Panc1 (cell line): ENCODE results near the gene TMEM8B. TPM values are rescaled to one million over a fixed set of nuclear protein-coding genes. Genes with fewer than 3 reads are reported as not detected.

ENCODE experiments used
- ATAC-seq: fragments of 200-7000 bp; cut with Tn5 transposase; 2 replicates; pipeline ENCODE4 v1.9.1; 2020; ENCODE audit warnings: mild to moderate bottlenecking, moderate library complexity
- BruUV-seq: library from RNA; stranded (reverse); fragments of 400-500 nt; replicated peaks from 2 replicates; lab custom pipeline; 2021; lab: Mats Ljungman, UMichigan
- CTCF ChIA-PET: fragments of 300-600 bp; sonication (Branson Sonifier 250); formaldehyde crosslinking; loops from one replicate; lab custom pipeline; 2022; ENCODE audit warnings: antibody characterized with exemption; lab: Charles Lee
- POLR2A ChIA-PET: fragments of 300-600 bp; sonication (Branson Sonifier 250); formaldehyde crosslinking; loops from one replicate; lab custom pipeline; 2022; ENCODE audit warnings: antibody characterized with exemption; lab: Charles Lee
- DNase-seq: peaks from one replicate; pipeline ENCODE4 v3.0.0-alpha.2; 2010; ENCODE audit warnings: low read depth, low spot score
- H3K27ac ChIP-seq: 2 replicates; pipeline ENCODE4 v1.5.1; 2011; ENCODE audit warnings: mild to moderate bottlenecking, low read length, inconsistent platforms
- H3K27me3 ChIP-seq: fragments of 200-500 bp; sonication (Bioruptor generic); 2 replicates; pipeline ENCODE4 v1.6.0; 2014; ENCODE audit warnings: low read length, inconsistent platforms; ENCODE audit not compliant: control insufficient read depth, insufficient read depth
- H3K36me3 ChIP-seq: fragments of 200-500 bp; sonication (Bioruptor generic); 2 replicates; pipeline ENCODE4 v1.5.1; 2014; ENCODE audit warnings: inconsistent platforms, mild to moderate bottlenecking, low read length, moderate library complexity; ENCODE audit not compliant: control insufficient read depth, insufficient read depth
- H3K4me1 ChIP-seq: 2 replicates; pipeline ENCODE4 v1.5.1; 2011; ENCODE audit warnings: inconsistent platforms, mild to moderate bottlenecking, low read length, moderate library complexity; ENCODE audit not compliant: control insufficient read depth, insufficient read depth
- H3K4me3 ChIP-seq, 2 experiments: 2 replicates each; pipeline ENCODE4 v1.5.1; 2011 to 2012; ENCODE audit warnings: low read depth in 2 of 2, low read length in 2 of 2, mild to moderate bottlenecking in 2 of 2, inconsistent platforms in 1 of 2, moderate library complexity in 1 of 2
- H3K9me3 ChIP-seq: fragments of 200-500 bp; sonication (Bioruptor generic); 2 replicates; pipeline ENCODE4 v1.5.1; 2014; ENCODE audit warnings: low read depth, mild to moderate bottlenecking, inconsistent platforms, low read length, moderate library complexity; ENCODE audit not compliant: control insufficient read depth, insufficient read depth
- POLR2AphosphoS5 ChIP-seq: IDR thresholded peaks from 2 replicates; pipeline ENCODE4 v1.6.1; 2012; ENCODE audit warnings: mild to moderate bottlenecking, low read depth, low read length, moderate library complexity
- SIN3A ChIP-seq: IDR thresholded peaks from 2 replicates; pipeline ENCODE4 v1.6.1; 2012; ENCODE audit warnings: low read depth, mild to moderate bottlenecking, low read length, moderate library complexity, borderline replicate concordance; ENCODE audit not compliant: insufficient read depth
- TCF7L2 ChIP-seq: IDR thresholded peaks from 2 replicates; pipeline ENCODE4 v1.6.1; 2011; ENCODE audit warnings: mild to moderate bottlenecking, low read depth, low read length, inconsistent platforms
- in situ Hi-C: cut with HindIII; loops from 2 replicates; pipeline ENCODE4 v1.10.0; 2016; ENCODE audit warnings: low sequenced_read_pairs, low pct_unique_long_range_greater_than_20kb
- intact Hi-C: fragments of 100-400 bp; cut with micrococcal nuclease; formaldehyde crosslinking; loops from one replicate; pipeline ENCODE4 v1.10.0; 2022; ENCODE audit not compliant: unreplicated experiment
- total RNA-seq: library from RNA; stranded (reverse); gene quantifications from one replicate; pipeline ENCODE4 v1.2.1, GENCODE V29; 2021; ENCODE audit not compliant: unreplicated experiment
- TF ChIP-seq, protein P1 (sequence below): fragments of 450-650 bp; IDR thresholded peaks from 2 replicates; pipeline ENCODE4 v1.5.1; 2017; ENCODE audit warnings: mild to moderate bottlenecking
- TF ChIP-seq, protein P2 (sequence below), 2 experiments: IDR thresholded peaks; 2 replicates each; pipeline ENCODE4 v1.6.1; 2011 to 2012; ENCODE audit warnings: low read depth in 2 of 2, control low read depth in 1 of 2, low read length in 1 of 2, mild to moderate bottlenecking in 1 of 2, moderate library complexity in 1 of 2; ENCODE audit not compliant: insufficient read depth in 1 of 2

Gene TMEM8B
- total RNA-seq, 1 experiment from 2014 or later = 7.9 TPM

DNA sequence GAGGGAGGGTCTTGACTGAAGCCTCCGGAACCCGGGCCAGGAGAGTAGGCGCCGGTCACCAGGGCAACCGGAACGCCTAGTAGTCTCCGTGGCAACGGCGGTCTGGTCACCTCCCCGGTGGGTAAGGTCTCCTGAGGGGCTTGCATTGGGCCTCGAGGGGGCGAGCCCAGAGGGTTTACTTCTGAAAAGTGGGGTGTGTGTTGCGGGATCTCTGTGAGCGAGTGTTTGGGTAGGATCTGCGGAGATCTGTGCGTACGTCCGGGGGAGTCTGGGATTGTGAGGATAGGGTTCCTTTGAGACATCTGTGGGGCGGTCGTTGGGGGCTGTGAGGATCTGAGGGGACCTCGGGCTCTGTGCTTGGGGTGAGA lies 328 bp upstream of the TMEM8B start, which contains the start of gene FAM221B:
Gene FAM221B, minus strand, starts transcription at position 17 of the 368 bp plus-strand sequence. CDS start 2,571 bp downstream, outside the sequence.
- Histone ChIP-seq H3K4me1 (peaks cover 4% of the 10 kb centered on the region; the same call in 1 of the 2 replicates), H3K27ac (peak within 1 kb of the TSS; percentile 72), H3K9me3 (no peaks in the 10 kb centered on the region), H3K4me3 (peak within 1 kb of the TSS; percentile 72 to 85), H3K36me3 (no peaks in the 10 kb centered on the region), H3K27me3 (no peaks in the 10 kb centered on the region)
- peak; percentile 4; the same call in 1 of the 2 replicates for ATAC-seq
- intact Hi-C loops = no loop called here
- DNase-seq = no peak
- in situ Hi-C loops = no loop called here
- no TSS peak for BruUV-seq
- TF ChIP-seq, protein P1, sequence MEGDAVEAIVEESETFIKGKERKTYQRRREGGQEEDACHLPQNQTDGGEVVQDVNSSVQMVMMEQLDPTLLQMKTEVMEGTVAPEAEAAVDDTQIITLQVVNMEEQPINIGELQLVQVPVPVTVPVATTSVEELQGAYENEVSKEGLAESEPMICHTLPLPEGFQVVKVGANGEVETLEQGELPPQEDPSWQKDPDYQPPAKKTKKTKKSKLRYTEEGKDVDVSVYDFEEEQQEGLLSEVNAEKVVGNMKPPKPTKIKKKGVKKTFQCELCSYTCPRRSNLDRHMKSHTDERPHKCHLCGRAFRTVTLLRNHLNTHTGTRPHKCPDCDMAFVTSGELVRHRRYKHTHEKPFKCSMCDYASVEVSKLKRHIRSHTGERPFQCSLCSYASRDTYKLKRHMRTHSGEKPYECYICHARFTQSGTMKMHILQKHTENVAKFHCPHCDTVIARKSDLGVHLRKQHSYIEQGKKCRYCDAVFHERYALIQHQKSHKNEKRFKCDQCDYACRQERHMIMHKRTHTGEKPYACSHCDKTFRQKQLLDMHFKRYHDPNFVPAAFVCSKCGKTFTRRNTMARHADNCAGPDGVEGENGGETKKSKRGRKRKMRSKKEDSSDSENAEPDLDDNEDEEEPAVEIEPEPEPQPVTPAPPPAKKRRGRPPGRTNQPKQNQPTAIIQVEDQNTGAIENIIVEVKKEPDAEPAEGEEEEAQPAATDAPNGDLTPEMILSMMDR = no peak
- TF ChIP-seq POLR2AphosphoS5 = no peak
- TF ChIP-seq, protein P2, sequence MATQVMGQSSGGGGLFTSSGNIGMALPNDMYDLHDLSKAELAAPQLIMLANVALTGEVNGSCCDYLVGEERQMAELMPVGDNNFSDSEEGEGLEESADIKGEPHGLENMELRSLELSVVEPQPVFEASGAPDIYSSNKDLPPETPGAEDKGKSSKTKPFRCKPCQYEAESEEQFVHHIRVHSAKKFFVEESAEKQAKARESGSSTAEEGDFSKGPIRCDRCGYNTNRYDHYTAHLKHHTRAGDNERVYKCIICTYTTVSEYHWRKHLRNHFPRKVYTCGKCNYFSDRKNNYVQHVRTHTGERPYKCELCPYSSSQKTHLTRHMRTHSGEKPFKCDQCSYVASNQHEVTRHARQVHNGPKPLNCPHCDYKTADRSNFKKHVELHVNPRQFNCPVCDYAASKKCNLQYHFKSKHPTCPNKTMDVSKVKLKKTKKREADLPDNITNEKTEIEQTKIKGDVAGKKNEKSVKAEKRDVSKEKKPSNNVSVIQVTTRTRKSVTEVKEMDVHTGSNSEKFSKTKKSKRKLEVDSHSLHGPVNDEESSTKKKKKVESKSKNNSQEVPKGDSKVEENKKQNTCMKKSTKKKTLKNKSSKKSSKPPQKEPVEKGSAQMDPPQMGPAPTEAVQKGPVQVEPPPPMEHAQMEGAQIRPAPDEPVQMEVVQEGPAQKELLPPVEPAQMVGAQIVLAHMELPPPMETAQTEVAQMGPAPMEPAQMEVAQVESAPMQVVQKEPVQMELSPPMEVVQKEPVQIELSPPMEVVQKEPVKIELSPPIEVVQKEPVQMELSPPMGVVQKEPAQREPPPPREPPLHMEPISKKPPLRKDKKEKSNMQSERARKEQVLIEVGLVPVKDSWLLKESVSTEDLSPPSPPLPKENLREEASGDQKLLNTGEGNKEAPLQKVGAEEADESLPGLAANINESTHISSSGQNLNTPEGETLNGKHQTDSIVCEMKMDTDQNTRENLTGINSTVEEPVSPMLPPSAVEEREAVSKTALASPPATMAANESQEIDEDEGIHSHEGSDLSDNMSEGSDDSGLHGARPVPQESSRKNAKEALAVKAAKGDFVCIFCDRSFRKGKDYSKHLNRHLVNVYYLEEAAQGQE (IDR thresholded peaks at IDR 0.05; ENCODE audit: insufficient read depth in 1 of 2, low read depth in 2 of 2, low read length in 1 of 2) = no peak
- TF ChIP-seq TCF7L2 = no peak
- TF ChIP-seq SIN3A = no peak
- ChIA-PET CTCF (interaction anchor here (0.6 to 0.7 kb wide), 3 partner anchors 13 to 217 kb away, joined by 3 to 4 read pairs (median 4); no protein-coding TSS in a partner anchor), POLR2A (no interaction called here)

DNA sequence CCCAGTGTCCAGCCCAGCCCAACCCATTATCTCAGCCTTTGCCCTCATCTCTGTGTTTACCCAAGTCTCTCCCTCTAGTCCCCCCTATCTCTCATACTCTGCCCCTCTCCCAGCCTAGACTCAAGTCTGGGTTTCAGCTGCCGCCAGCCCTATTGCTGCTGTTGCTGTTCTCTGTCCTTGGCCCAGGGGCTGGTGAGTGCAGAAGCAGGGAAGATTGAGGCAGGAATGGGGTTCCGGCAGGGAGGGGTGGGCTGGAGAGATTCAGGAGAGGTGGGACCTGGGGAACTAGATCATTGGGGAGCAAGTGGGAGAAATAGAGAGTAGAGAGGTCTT lies 702 bp downstream of the TMEM8B start:
- H3K27ac ChIP-seq = peak overlapping the region; percentile 18
- no peaks in the 10 kb centered on the region for H3K9me3 ChIP-seq
- intact Hi-C loops (no loop called here), in situ Hi-C loops (no loop called here)
- CTCF ChIA-PET = no interaction called here
- ATAC-seq = no peak
- H3K4me3 ChIP-seq = peak overlapping the region; percentile 72 to 85
- no TSS peak for BruUV-seq
- POLR2A ChIA-PET = no interaction called here
- no peaks in the 10 kb centered on the region for H3K27me3 ChIP-seq
- peaks cover 4% of the 10 kb centered on the region; the same call in 1 of the 2 replicates for H3K4me1 ChIP-seq
- no peak for DNase-seq
- H3K36me3 ChIP-seq = no peaks in the 10 kb centered on the region
- TF ChIP-seq POLR2AphosphoS5 (no peak), TCF7L2 (no peak), SIN3A (no peak)
- TF ChIP-seq, protein P1 = no peak
- TF ChIP-seq, protein P2 (IDR thresholded peaks at IDR 0.05; ENCODE audit: insufficient read depth in 1 of 2, low read depth in 2 of 2, low read length in 1 of 2) = no peak
